GM21528 (cell line): ENCODE measurements around the gene CA7.
A peak's percentile ranks its signal among the peaks of the same experiment; 100 is the strongest.
"Not testable (repeated sequence)": the region's sequence is repeated elsewhere in the genome, so short reads cannot be mapped to it uniquely, and the experiment has no call there.

ENCODE experiments used
- ATAC-seq: cut with Tn5 transposase; IDR thresholded peaks from one replicate; pipeline ENCODE4 v1.9.1; 2021; ENCODE audit warnings: mild to moderate bottlenecking, moderate library complexity; ENCODE audit not compliant: unreplicated experiment, low FRiP score

Gene CA7

GRCh38 chr16:66894948-66895688 lies 50.9 kb downstream of the CA7 start:
- peak; percentile 58 for ATAC-seq

- ATAC-seq = no peak
Measured at GRCh38 chr16:66895689-66895979, 51.4 kb downstream of the CA7 start.

DNA sequence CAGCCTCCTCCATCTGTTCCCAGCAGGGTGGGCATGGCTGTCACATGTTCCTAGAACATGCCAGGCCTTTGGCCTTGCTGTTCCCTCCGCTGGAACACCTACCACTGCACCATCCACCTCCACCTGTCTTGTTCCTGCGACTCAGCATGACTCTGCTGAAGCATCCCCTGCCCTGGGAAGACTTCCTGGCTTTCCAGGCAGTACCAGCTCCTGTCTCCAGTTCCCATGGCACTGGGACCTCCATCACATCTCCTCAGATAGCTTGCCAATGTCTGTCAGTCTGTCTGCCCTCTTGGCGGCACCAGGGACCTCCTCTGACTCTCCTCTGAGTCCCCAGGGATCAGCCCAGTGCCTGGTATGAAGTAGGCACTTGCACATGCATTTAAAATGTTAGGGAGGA lies 51.8 kb downstream of the CA7 start:
- no peak for ATAC-seq

- ATAC-seq = not testable (repeated sequence)
Measured at GRCh38 chr16:66896682-66897081, 52.5 kb downstream of the CA7 start.

- ATAC-seq = no peak
Measured at GRCh38 chr16:66898207-66898606, 54.0 kb downstream of the CA7 start.

GRCh38 chr16:66898933-66899309 lies 54.7 kb downstream of the CA7 start:
- ATAC-seq = no peak

DNA sequence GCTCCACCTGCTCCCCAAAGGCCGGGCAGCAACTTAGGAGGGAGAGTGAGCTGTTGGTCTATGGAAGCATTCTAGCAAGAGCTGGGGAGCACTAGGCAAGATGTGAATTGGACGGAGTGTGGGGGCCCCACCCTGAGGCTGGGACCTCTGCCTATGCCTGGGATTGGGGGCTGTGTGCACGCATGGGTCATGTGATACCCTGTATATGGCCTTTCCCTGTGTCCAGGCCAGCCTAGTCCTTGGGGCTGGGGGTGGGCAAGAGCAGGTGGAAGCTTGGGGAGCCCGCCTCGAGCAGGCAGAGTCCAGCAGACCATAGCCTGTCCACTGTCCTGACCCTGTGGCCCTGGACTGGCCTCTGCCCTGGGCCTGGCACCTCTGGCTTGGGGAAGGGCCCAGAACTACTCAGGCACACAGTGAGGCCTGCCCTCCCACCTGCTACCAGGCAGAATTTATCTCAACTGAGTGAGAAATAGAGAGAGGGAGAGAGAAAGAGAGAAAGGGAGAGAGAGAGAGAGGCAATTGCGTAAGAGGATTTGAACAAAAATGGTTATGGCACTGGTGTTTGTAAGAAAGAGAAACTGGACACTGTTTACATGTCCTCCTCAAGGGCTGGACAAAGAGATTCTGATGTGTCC lies 55.2 kb downstream of the CA7 start:
- no peak for ATAC-seq

DNA sequence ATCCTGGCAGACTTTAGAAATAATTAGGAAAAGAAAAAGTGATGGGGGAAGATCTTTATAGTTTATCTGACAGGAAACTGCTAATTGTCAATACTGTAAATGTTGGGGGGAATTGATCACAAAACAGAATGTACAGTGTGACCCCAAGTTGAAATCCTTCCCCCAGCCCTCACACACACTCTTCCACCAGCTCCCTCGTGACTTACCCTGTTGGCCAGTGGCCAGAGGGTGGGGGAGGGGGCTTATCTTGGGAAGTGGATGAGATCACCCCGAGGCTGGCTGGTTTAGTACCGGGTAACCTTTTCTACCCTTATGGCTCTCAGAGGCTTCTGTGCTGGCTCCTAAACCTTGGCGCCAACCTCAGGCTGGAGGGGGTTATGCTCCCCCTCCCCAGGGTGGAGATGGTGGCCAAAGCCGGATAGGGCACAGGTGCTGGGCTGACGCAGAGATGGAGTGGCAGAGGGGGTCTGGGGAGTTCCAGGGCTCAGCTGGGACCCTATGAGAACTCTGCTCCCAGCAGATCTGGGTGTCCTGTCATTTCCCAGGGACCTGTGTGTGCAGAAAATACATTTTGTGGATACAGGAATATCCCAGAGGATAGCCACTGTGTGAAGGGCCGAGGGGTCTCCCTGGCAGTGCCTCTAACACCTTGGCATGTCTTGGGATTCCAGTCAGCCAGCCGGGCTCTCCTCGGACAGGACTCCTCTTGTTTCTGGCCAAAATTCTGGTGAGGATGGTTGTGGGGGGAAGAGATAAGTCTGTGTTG lies 55.9 kb downstream of the CA7 start:
- no peak for ATAC-seq

DNA sequence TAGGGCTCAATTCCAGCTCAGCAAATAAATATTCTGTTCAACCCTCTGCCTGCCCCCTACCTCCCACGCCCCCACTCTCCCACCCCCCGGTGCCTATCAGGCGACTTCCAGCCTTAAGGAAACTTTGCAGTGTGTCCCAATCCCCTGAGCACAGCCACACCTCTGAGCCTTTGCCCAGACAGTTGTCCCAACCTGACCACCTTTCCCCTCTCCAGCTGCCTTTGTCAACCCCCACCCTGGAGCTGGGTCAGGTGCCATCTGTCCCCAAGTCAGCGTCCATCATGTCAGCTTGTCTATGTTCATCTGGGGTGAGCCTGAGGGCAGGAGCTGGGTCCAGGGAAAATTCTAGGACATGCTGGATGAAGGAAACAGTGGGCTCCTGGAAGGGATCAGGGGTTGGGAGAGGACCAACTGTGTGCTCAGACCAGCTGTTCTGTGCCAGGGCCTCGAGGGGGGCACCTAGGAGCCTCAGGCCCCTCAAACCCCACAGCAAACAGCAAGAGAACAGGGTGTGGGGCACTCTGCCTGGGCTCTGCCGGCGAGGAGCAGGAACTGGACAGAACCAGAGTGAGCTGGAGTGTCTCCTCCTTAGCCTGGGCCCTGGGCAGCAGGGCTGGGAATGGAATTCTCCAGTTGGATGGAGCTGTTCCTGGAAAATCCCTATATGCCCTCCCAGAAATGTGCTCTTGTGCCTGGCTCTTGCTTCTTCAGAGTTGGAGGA lies 56.7 kb downstream of the CA7 start:
- ATAC-seq = no peak

DNA sequence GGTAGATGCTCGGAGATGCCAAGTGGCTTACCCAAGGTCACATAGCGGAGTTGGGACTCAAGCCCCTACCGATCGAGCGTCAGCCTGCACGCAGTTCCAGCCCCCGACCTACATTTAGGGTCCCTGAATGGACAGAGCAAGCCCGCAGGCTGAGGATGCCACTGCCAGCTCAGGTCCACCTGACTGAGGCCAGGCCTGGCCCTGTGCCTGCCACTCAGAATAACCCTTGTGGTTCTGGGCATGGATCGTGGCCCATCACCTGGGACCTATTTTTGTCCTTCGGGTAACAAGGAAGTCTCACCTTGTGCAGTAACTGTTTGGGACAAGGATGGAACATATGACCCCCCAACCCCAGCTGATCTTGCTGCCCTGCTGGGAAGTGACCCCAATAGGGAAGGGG lies 57.4 kb downstream of the CA7 start:
- ATAC-seq = no peak

DNA sequence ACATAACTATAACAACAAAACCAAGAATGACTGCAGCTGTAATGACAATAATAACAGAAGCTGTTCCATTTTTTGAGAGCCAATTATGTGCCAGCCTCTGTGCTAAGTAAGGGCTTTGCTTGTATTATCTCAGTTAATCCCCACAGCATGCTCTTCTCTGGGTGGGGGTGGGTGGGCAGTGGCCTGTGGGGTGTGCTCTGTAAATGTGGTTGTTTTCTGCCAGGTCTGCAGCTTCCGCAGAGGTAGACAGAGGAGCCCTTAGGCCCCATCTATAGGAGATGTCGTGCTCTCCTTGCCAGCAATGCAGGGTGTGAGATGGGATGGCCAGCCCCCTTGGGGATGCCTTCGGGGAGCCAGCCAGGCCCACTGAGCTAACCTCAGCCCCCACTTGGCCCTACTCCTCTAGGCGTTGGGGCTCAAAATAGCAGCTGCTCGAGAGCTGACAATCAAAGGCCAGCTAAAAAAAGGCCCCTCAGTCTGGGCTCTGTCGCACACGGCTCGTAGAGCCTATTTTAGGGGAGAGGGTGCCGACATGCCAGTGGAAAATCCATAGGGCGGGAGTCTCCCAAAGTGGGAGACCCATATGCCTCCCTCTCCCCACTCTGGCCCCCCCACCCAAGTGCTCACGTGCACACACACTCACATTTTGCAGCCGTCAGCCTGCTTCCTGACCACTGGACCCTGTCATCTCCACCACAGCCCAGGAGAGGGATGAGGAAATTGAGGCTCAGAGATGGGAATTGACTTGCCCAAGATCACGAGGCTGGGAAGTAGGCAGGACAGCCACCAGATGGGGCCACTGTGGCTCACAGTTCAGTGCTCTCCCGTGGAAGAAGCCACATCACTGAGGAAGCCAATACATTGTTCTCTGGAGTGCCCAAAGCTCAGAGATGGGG lies 58.7 kb downstream of the CA7 start:
- no peak for ATAC-seq
